BJ (cell line): ENCODE measurements around the gene IL18RAP. TPM values are rescaled to one million over a fixed set of nuclear protein-coding genes. Genes with fewer than 3 reads are reported as not detected.

Experiments
- CTCF ChIA-PET: fragments of 350-600 bp; formaldehyde crosslinking; extraction: SDS; loops from one replicate; lab custom pipeline; 2021; ENCODE audit warnings: antibody characterized with exemption, inconsistent platforms; lab: Yijun Ruan, JAX
- POLR2A ChIA-PET: fragments of 300-600 bp; sonication (Branson Sonifier 250); formaldehyde crosslinking; extraction: SDS; loops from one replicate; lab custom pipeline; 2021; ENCODE audit warnings: antibody characterized with exemption; lab: Charles Lee
- DNase-seq: peaks from one replicate; pipeline ENCODE4 v3.0.0-alpha.2; 2011; ENCODE audit warnings: low read depth
- H3K27me3 ChIP-seq: 2 replicates; pipeline ENCODE4 v1.6.0; 2011; ENCODE audit warnings: low read length; ENCODE audit not compliant: control insufficient read depth, insufficient read depth
- H3K36me3 ChIP-seq: 2 replicates; pipeline ENCODE4 v1.5.1; 2011; ENCODE audit warnings: low read length; ENCODE audit not compliant: control insufficient read depth, insufficient read depth
- H3K4me3 ChIP-seq: 2 replicates; pipeline ENCODE4 v1.5.1; 2011; ENCODE audit warnings: low read depth, mild to moderate bottlenecking, control low read depth, low read length
- polyA plus RNA-seq: library from polyadenylated mRNA; depleted of rRNA; stranded (reverse); fragments of >200 nt; gene quantifications from 2 replicates; pipeline ENCODE4 v1.2.3, GENCODE V29; 2011
- TF ChIP-seq, protein P1 (sequence below): IDR thresholded peaks from 2 replicates; pipeline ENCODE4 v1.5.1; 2011; ENCODE audit warnings: low read depth, mild to moderate bottlenecking, control low read depth, inconsistent platforms, low read length, moderate library complexity; ENCODE audit not compliant: insufficient read depth

IL18RAP gene
- polyA plus RNA-seq, 1 experiment = not detected

DNA sequence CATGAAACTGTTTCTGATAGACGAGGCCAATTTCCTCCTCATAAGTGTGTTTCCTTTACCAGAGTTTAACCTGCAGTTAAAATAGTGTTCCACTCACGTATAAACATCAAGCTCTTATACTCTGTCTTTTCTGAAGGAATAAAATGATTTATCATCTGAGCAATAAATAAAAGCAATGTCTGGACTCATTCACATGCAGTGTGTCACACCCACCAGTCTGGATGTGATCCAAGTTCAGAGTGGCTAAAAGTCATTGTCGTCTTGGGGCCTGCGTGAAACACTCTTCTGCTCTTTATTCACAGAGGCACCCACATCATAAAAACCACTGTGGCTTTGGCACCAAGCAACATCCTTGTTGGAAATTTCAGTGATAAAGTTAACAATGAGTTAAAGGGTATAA is 30.5 kb downstream of the IL18RAP start:
- H3K36me3 ChIP-seq = no peaks in the 10 kb centered on the region
- ChIA-PET POLR2A (interaction anchor here (0.6 kb wide), 1 partner anchor 45 kb away, joined by 3 read pairs; no protein-coding TSS in a partner anchor), CTCF (interaction anchor here (1.5 kb wide), 1 partner anchor 9 kb away, joined by 7 read pairs; no protein-coding TSS in a partner anchor)
- DNase-seq = no peak
- no peaks in the 10 kb centered on the region for H3K27me3 ChIP-seq
- TF ChIP-seq, protein P1, sequence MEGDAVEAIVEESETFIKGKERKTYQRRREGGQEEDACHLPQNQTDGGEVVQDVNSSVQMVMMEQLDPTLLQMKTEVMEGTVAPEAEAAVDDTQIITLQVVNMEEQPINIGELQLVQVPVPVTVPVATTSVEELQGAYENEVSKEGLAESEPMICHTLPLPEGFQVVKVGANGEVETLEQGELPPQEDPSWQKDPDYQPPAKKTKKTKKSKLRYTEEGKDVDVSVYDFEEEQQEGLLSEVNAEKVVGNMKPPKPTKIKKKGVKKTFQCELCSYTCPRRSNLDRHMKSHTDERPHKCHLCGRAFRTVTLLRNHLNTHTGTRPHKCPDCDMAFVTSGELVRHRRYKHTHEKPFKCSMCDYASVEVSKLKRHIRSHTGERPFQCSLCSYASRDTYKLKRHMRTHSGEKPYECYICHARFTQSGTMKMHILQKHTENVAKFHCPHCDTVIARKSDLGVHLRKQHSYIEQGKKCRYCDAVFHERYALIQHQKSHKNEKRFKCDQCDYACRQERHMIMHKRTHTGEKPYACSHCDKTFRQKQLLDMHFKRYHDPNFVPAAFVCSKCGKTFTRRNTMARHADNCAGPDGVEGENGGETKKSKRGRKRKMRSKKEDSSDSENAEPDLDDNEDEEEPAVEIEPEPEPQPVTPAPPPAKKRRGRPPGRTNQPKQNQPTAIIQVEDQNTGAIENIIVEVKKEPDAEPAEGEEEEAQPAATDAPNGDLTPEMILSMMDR = no peak
- H3K4me3 ChIP-seq = no peak overlapping the region

DNA sequence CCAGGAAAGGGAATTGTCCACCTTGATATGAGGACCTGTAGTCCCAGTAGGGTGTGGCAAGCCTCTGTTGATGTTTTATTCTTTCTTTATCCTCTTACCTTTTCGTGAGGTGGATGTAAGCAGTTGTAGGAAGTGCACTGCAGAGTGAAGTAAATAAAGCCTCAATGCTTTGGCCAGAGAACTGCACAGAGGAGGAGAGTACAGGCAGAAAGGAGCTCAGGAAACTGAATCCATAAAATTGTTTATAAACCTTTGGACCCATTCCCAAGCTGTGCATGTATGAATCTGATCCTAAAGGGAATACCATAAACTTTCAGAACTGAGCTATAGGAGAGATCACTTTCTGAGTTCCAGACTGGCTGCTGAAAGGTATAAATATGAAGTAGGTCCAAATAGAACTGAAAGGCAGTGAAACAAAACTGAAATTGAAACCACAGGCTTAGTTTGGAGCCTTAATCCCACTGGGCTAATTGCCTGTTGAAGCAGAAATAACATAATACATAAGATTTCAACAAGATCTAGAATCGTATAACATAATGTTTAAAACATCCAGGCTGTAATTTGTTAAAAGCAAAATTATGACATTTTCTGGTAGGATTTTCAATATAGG is 32.2 kb downstream of the IL18RAP start:
- ChIA-PET CTCF (no interaction called here), POLR2A (no interaction called here)
- no peaks in the 10 kb centered on the region for H3K36me3 ChIP-seq

DNA sequence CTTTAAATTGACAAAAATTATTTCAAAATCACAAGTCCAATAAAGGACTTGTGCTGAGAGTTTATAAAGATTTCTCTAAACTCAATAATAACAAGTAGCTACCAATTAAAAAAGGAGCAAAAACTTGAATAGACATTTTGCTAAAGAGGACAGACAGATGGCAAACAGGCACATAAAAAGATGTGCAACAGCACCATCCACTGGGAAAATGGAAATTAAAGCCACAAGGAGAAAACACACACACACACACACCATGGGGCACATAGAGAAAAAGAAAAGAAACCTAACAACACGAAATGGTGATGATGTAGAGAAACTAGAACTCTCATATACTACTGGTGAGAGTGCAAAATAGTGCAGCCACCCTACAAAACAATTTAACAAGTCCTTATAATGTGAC is 37.5 kb downstream of the IL18RAP start:
- CTCF ChIA-PET = interaction anchor here (1.0 to 4.4 kb wide), 3 partner anchors 10 to 144 kb away, joined by 3 to 28 read pairs (median 3); partner anchors contain the start of gene SLC9A4
- no peaks in the 10 kb centered on the region for H3K27me3 ChIP-seq
- TF ChIP-seq, protein P1 = no peak
- H3K36me3 ChIP-seq = no peaks in the 10 kb centered on the region
- POLR2A ChIA-PET = interaction anchor here (0.6 kb wide), 1 partner anchor 257 kb away, joined by 4 read pairs; no protein-coding TSS in a partner anchor
- DNase-seq = no peak
- H3K4me3 ChIP-seq = no peak overlapping the region

More for the DNA sequence above, 32.2 kb downstream of the IL18RAP start:
- Histone ChIP-seq H3K27me3 (no peaks in the 10 kb centered on the region), H3K4me3 (no peak overlapping the region)
- TF ChIP-seq, protein P1 = no peak
- no peak for DNase-seq

DNA sequence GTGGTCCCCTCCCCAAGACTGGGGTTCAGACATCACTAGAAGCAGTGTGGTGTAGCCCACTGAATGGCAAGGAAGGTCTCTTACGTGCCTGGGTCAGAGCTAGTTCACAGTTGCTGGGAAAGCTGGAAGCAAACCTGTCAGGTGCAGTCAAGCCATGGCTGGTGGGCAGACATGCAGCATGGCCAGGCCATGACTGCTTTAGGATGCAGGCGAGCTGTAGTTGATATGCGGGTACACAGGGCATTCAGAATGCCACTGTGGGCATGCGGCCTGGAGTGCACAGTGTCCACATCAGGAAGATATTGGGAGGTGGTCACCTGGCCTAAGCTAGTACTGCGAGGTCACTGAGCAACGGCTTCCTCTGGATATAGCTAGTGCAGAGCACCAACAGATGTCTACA is 38.2 kb downstream of the IL18RAP start:
- no peaks in the 10 kb centered on the region for H3K27me3 ChIP-seq
- DNase-seq = no peak
- POLR2A ChIA-PET = no interaction called here
- TF ChIP-seq, protein P1 = no peak
- H3K36me3 ChIP-seq = no peaks in the 10 kb centered on the region
- H3K4me3 ChIP-seq = no peak overlapping the region
- CTCF ChIA-PET = interaction anchor here (1.2 to 4.4 kb wide), 2 partner anchors 11 to 12 kb away, joined by 3 to 28 read pairs; partner anchors contain the start of gene SLC9A4

DNA sequence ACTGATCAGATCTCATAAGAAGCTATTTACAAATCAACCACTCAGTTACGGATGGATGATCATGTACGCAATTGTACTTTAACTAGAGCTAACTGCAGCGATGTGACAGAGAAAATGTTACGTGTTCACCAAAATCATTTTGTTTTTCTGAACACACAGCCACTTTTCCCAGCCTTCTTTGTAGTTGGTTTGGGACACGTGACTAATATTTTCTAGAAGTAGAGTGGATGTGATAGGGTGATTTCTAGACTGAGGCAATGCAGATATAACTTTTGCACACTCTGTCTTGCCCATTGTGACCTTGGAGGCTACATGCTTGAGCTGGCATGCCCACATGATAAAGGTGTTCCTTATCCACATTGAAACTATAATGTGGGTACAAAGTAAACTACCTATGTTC is 40.2 kb downstream of the IL18RAP start:
- no peaks in the 10 kb centered on the region for H3K27me3 ChIP-seq
- TF ChIP-seq, protein P1 = no peak
- ChIA-PET POLR2A (no interaction called here), CTCF (interaction anchor here (1.2 to 4.4 kb wide), 2 partner anchors 9 to 12 kb away, joined by 3 to 28 read pairs; partner anchors contain the start of gene SLC9A4)
- H3K36me3 ChIP-seq = no peaks in the 10 kb centered on the region
- no peak for DNase-seq
- no peak overlapping the region for H3K4me3 ChIP-seq
